ENCODE results near the gene SPRED3. TPM values are rescaled to one million over a fixed set of nuclear protein-coding genes. Genes with fewer than 3 reads are reported as not detected.

Gene SPRED3
- total and polyA plus RNA-seq, 2 donors (not counting 1 experiment from before 2014, with no cell fraction given), result 1.1 to 1.7 TPM

DNA sequence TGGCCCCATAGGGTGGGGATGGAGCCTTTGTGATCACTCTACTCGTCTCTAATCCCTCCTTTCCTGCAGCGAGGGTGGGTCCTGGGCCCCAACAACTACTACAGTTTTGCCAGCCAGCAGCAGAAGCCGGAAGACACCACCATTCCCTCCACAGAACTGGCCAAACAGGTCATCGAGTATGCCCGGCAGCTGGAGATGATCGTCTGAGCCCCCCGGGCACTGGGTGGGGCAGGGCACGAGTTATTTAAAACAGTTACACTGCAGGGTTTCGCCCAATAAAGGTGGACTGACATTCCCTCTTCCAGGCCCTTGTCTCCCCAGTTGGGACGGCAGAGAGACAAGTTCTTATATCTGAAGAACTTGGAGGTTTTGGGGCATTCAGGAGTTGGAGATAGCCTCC, 5.3 kb upstream of the SPRED3 start:
- no peak overlapping the region for H3K4me2 ChIP-seq (replicated peaks; ENCODE audit: low read depth, low read length, poor library complexity, severe bottlenecking)
- H3K79me2 ChIP-seq (ENCODE audit: control insufficient read depth, insufficient read depth, low read length), result peaks cover 16% of the 10 kb centered on the region
- Mint-ChIP-seq H3K27ac (no peak overlapping the region), H3K4me3 (no peak overlapping the region), H3K27me3 (peaks cover 13% of the 10 kb centered on the region), H3K4me1 (peaks cover 20% of the 10 kb centered on the region), H3K9me3 (ENCODE audit: insufficient read depth) (no peaks in the 10 kb centered on the region)
- no peak overlapping the region for H3K27ac ChIP-seq (ENCODE audit: low read length in 2 of 2)
- ATAC-seq (ENCODE audit: low read depth), result no peak
- no peak for DNase-seq
- H3K9me3 ChIP-seq (ENCODE audit: control extremely low read depth in 1 of 3, control insufficient read depth in 2 of 3, insufficient read depth in 1 of 3, low read length in 2 of 3), result peaks cover 0 to 28% (median 0%) of the 10 kb centered on the region in 3 donors
- no peak for TF ChIP-seq EZH2 (IDR thresholded peaks at IDR 0.05; ENCODE audit: borderline replicate concordance, insufficient read depth, low read depth, low read length, poor library complexity, severe bottlenecking)
- TF ChIP-seq, protein P1, sequence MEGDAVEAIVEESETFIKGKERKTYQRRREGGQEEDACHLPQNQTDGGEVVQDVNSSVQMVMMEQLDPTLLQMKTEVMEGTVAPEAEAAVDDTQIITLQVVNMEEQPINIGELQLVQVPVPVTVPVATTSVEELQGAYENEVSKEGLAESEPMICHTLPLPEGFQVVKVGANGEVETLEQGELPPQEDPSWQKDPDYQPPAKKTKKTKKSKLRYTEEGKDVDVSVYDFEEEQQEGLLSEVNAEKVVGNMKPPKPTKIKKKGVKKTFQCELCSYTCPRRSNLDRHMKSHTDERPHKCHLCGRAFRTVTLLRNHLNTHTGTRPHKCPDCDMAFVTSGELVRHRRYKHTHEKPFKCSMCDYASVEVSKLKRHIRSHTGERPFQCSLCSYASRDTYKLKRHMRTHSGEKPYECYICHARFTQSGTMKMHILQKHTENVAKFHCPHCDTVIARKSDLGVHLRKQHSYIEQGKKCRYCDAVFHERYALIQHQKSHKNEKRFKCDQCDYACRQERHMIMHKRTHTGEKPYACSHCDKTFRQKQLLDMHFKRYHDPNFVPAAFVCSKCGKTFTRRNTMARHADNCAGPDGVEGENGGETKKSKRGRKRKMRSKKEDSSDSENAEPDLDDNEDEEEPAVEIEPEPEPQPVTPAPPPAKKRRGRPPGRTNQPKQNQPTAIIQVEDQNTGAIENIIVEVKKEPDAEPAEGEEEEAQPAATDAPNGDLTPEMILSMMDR (IDR thresholded peaks at IDR 0.05), result no peak
- H3K36me3 ChIP-seq (replicated peaks in 1 of 2; ENCODE audit: control extremely low read depth in 1 of 2, control insufficient read depth in 1 of 2, extremely low read depth in 1 of 2, insufficient read depth in 2 of 2, low read length in 1 of 2), result peaks cover 0 to 58% of the 10 kb centered on the region in 2 experiments
- peaks cover 0 to 36% (median 14%) of the 10 kb centered on the region in 4 experiments for H3K27me3 ChIP-seq (replicated peaks in 1 of 4; ENCODE audit: control extremely low read depth in 1 of 4, control insufficient read depth in 3 of 4, insufficient read depth in 4 of 4, low read length in 3 of 4)
- peaks cover 25% of the 10 kb centered on the region in 2 donors for H3K4me1 ChIP-seq (ENCODE audit: control insufficient read depth in 2 of 2, insufficient read depth in 2 of 2, low read length in 2 of 2)
- H4K20me1 ChIP-seq (ENCODE audit: control insufficient read depth, insufficient read depth, low read length, poor library complexity, severe bottlenecking), result peaks cover 89% of the 10 kb centered on the region
- intact Hi-C loops (cut with micrococcal nuclease), result no loop called here
- WGBS (ENCODE audit: insufficient coverage), result 100% methylated on average over 10 of the region's 10 CpGs
- POLR2A ChIA-PET, result no interaction called here
- CTCF ChIA-PET, result interaction anchor here (0.9 kb wide), 1 partner anchor 235 kb away, joined by 3 read pairs; the partner anchor contains the start of gene MAP4K1
- no peak overlapping the region for H2AFZ ChIP-seq (ENCODE audit: insufficient read depth, low read depth, low read length, poor library complexity, severe bottlenecking)
- no peak overlapping the region for H3K9ac ChIP-seq (ENCODE audit: low read length)
- H3K4me3 ChIP-seq (ENCODE audit: control extremely low read depth in 1 of 5, extremely low read depth in 1 of 5, insufficient read depth in 1 of 5, low read depth in 2 of 5, low read length in 4 of 5), result no peak overlapping the region

DNA sequence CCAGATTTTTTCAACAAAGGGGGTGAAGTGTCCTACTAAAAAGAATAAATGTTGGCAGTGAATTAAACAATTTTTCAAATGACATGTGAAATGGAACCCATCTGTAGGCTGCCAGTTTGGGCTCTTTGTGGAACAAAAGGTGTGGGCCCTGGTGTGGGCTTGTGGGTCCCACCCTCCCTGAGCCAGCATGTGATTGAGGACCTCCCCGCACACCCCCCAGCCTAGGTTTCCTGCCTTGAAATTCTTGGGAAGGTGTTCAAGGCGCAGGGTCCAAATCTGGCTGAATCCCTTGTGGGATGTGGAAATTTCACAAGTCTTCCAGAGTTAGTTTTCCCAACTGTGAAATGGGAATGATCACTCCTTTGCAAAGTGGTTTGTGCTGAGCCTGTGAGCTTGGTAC, 4.8 kb upstream of the SPRED3 start:
- no peak overlapping the region for H3K4me3 ChIP-seq (ENCODE audit: control extremely low read depth in 1 of 5, extremely low read depth in 1 of 5, insufficient read depth in 1 of 5, low read depth in 2 of 5, low read length in 4 of 5)
- no peak overlapping the region for H3K4me2 ChIP-seq (replicated peaks; ENCODE audit: low read depth, low read length, poor library complexity, severe bottlenecking)
- POLR2A ChIA-PET, result interaction anchor here (0.7 kb wide), 1 partner anchor 477 kb away, joined by 3 read pairs; the partner anchor contains the start of gene WDR87
- peaks cover 83% of the 10 kb centered on the region for H4K20me1 ChIP-seq (ENCODE audit: control insufficient read depth, insufficient read depth, low read length, poor library complexity, severe bottlenecking)
- no peak overlapping the region for H3K4me3 Mint-ChIP-seq
- 100% methylated on average over 1 of the region's 2 CpGs for WGBS (ENCODE audit: insufficient coverage)
- H3K27ac ChIP-seq (ENCODE audit: low read length in 2 of 2), result no peak overlapping the region
- peaks cover 22% of the 10 kb centered on the region for H3K4me1 Mint-ChIP-seq
- DNase-seq (no peak), ATAC-seq (ENCODE audit: low read depth) (no peak)
- peaks cover 14% of the 10 kb centered on the region for H3K27me3 Mint-ChIP-seq
- H3K9me3 Mint-ChIP-seq (ENCODE audit: insufficient read depth), result no peaks in the 10 kb centered on the region
- TF ChIP-seq, protein P1 (IDR thresholded peaks at IDR 0.05), result no peak
- no peak for TF ChIP-seq EZH2 (IDR thresholded peaks at IDR 0.05; ENCODE audit: borderline replicate concordance, insufficient read depth, low read depth, low read length, poor library complexity, severe bottlenecking)
- CTCF ChIA-PET, result interaction anchor here (0.9 kb wide), 1 partner anchor 234 kb away, joined by 3 read pairs; the partner anchor contains the start of gene MAP4K1
- H3K27me3 ChIP-seq (replicated peaks in 1 of 4; ENCODE audit: control extremely low read depth in 1 of 4, control insufficient read depth in 3 of 4, insufficient read depth in 4 of 4, low read length in 3 of 4), result peaks cover 0 to 39% (median 15%) of the 10 kb centered on the region in 4 experiments
- H3K27ac Mint-ChIP-seq, result no peak overlapping the region
- intact Hi-C loops (cut with micrococcal nuclease), result no loop called here
- peaks cover 0 to 30% (median 0%) of the 10 kb centered on the region in 3 donors for H3K9me3 ChIP-seq (ENCODE audit: control extremely low read depth in 1 of 3, control insufficient read depth in 2 of 3, insufficient read depth in 1 of 3, low read length in 2 of 3)
- no peak overlapping the region for H2AFZ ChIP-seq (ENCODE audit: insufficient read depth, low read depth, low read length, poor library complexity, severe bottlenecking)
- peaks cover 13% of the 10 kb centered on the region for H3K79me2 ChIP-seq (ENCODE audit: control insufficient read depth, insufficient read depth, low read length)
- peaks cover 29% of the 10 kb centered on the region in 2 donors for H3K4me1 ChIP-seq (ENCODE audit: control insufficient read depth in 2 of 2, insufficient read depth in 2 of 2, low read length in 2 of 2)
- H3K9ac ChIP-seq (ENCODE audit: low read length), result no peak overlapping the region
- peaks cover 0 to 58% of the 10 kb centered on the region in 2 experiments for H3K36me3 ChIP-seq (replicated peaks in 1 of 2; ENCODE audit: control extremely low read depth in 1 of 2, control insufficient read depth in 1 of 2, extremely low read depth in 1 of 2, insufficient read depth in 2 of 2, low read length in 1 of 2)

Data from B cell (primary cell).